Measurements from ENCODE around the gene C16orf54.
"Not testable (repeated sequence)": the region's sequence is repeated elsewhere in the genome, so short reads cannot be mapped to it uniquely, and the experiment has no call there.

C16orf54 gene

DNA sequence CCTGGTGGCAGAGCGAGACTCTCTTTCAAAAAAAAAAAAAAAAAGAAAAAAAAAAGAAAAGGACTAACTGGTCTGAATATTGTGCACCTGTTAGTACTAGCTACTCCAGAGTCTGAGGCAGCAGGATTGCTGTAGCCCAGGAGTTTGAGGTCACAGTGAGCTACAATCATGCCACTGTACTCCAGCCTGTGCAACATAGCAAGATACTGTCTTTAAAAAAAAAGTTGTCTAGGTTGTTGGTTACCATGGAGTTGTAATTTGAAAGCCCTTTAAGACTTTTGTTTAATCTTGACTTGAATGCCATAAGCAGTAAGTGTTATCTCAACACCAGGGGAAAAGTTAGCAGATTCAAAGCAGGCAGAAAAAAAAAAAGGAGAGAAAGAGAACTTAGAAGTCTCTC lies 10.9 kb upstream of the C16orf54 start:
- TF ChIP-seq, protein P1, sequence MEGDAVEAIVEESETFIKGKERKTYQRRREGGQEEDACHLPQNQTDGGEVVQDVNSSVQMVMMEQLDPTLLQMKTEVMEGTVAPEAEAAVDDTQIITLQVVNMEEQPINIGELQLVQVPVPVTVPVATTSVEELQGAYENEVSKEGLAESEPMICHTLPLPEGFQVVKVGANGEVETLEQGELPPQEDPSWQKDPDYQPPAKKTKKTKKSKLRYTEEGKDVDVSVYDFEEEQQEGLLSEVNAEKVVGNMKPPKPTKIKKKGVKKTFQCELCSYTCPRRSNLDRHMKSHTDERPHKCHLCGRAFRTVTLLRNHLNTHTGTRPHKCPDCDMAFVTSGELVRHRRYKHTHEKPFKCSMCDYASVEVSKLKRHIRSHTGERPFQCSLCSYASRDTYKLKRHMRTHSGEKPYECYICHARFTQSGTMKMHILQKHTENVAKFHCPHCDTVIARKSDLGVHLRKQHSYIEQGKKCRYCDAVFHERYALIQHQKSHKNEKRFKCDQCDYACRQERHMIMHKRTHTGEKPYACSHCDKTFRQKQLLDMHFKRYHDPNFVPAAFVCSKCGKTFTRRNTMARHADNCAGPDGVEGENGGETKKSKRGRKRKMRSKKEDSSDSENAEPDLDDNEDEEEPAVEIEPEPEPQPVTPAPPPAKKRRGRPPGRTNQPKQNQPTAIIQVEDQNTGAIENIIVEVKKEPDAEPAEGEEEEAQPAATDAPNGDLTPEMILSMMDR (conservative IDR thresholded peaks at IDR 0.05; ENCODE audit: low read depth, low read length), result no peak
- H3K4me3 ChIP-seq (ENCODE audit: low read depth, low read length), result no peak overlapping the region
- DNase-seq (ENCODE audit: low read depth), result peak; percentile 2

DNA sequence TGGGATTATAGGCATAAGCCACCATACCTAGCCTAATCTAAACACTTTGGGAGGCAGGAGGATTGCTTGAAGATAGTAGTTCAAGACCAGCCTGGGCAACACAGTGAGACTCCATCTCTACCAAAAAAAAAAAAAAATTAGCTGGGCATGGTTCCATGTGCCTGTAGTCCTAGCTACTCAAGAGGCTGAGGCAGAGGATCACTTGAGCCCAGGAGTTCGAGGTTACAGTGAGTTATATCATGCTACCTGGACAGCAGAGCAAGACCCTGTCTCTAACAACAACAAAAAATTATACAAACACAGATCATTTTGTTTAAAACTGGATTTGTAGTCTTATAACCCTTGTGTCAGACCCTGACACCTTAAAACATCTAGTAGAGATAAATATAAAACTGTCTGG lies 7.7 kb upstream of the C16orf54 start:
- no peak overlapping the region for H3K4me3 ChIP-seq (ENCODE audit: low read depth, low read length)
- TF ChIP-seq, protein P1 (conservative IDR thresholded peaks at IDR 0.05; ENCODE audit: low read depth, low read length), result no peak
- DNase-seq (ENCODE audit: low read depth), result no peak

DNA sequence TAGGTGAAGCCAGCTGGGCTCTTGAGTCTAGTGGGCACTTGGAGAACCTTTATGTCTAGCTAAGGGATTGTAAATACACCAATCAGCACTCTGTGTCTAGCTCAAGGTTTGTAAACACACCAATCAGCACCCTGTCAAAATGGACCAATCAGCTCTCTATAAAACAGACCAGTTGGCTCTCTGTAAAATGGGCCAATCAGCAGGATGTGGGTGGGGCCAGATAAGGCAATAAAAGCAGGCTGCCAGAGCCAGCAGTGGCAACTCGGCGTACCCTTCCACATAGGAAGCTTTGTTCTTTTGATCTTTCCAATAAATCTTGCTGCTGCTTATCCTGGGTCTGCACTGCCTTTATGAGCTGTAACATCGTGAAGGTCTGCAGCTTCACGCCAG lies 3.0 kb upstream of the C16orf54 start:
- H3K4me3 ChIP-seq (ENCODE audit: low read depth, low read length); DNase-seq (ENCODE audit: low read depth): not testable (repeated sequence)

DNA sequence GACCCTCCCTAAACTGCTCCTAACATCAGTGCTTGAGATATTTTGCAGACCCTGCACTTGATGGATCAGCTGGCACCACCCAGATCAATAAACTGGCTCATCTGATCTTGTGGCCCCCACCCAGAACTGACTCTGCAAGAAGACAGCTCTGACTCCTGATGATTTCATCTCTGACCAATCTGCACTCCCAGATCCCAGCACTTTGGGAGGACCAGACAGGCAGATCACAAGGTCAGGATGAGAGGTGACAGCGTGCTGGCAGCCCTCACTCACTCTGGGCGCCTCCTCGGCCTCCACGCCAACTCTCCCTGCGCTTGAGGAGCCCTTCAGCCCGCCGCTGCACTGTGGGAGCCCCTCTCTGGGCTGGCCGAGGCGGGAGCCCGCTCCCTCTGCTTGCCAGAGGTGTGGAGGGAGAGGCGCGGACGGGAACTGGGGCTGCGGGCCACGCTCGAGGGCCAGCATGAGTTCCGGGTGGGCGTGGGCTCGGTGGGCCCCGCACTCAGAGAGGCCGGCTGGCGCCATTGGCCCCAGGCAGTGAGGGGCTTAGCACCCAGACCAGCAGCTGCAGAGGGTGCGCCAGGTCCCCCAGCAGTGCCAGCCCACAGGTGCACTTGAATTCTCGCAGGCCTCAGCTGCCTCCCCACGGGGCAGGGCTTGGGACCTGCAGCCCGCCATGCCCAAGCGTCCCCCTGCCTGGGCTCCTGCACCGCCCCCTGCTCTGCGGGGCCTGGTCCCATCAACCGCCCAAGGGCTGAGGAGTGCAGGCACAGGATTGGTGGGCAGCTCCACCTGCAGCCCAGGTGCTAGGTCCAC lies 2.4 kb upstream of the C16orf54 start:
- DNase-seq (ENCODE audit: low read depth), result no peak

DNA sequence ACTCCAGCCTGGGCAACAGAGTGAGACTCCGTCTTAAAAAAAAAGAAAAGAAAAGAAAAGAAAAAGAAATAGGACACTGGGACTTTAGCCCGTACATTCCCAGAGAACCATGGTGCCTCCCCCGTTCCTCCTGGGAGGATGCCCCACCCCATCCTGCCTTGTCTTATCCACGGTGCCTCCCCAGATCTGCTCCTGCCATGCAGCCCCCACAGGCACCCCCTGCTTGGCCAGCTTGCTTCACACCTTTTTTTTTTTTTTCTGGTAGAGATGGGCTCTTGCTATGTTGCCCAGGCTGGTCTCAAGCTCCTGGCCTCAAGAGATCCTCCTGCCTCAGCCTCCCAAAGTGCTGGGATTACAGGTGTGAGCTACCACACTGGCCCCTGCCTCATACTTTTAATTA lies 728 bp upstream of the C16orf54 start:
- not testable (repeated sequence) for DNase-seq (ENCODE audit: low read depth)

More for the DNA sequence above, 2.4 kb upstream of the C16orf54 start:
- TF ChIP-seq, protein P1 (conservative IDR thresholded peaks at IDR 0.05; ENCODE audit: low read depth, low read length), result no peak
- no peak overlapping the region for H3K4me3 ChIP-seq (ENCODE audit: low read depth, low read length)

DNA sequence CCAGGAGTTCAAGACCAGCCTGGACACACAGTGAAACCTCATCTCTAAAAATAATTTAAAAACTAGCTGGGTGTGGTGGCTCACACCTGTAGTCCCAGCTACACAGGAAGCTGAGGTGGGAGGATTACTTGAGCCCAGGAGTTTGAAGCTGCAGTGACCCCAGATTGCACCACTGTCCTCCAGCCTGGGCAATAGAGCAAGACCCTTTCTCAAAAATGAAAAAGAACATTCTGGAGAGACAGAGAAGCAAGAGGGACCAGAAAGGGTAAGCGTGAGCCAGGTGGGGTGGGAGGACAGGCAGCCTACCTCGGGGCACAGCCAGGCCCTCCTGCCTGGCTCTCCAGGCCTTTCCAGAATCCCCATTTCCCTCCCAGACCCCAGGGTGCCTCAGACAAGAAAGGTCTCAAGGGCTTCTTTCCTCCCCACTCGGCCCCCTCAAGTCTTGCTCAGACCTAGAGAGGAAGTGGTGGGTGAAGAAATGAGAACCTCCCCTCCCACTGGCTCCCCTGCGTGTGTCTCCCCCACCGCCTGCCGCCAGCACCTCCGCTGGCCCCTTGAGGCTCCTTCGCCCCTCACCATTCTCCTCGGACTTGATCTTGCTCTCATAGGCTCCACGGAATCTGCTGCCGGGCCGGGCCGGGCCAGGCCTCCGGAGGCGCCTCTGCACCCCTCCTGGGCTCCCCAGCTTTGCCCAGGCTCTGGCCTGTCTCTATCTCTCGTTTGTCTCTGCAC lies 503 bp downstream of the C16orf54 start:
- DNase-seq (ENCODE audit: low read depth), result no peak
- no peak overlapping the region for H3K4me3 ChIP-seq (ENCODE audit: low read depth, low read length)
- TF ChIP-seq, protein P1 (conservative IDR thresholded peaks at IDR 0.05; ENCODE audit: low read depth, low read length), result no peak

More for the DNA sequence above, 728 bp upstream of the C16orf54 start:
- not testable (repeated sequence) for H3K4me3 ChIP-seq (ENCODE audit: low read depth, low read length)

DNA sequence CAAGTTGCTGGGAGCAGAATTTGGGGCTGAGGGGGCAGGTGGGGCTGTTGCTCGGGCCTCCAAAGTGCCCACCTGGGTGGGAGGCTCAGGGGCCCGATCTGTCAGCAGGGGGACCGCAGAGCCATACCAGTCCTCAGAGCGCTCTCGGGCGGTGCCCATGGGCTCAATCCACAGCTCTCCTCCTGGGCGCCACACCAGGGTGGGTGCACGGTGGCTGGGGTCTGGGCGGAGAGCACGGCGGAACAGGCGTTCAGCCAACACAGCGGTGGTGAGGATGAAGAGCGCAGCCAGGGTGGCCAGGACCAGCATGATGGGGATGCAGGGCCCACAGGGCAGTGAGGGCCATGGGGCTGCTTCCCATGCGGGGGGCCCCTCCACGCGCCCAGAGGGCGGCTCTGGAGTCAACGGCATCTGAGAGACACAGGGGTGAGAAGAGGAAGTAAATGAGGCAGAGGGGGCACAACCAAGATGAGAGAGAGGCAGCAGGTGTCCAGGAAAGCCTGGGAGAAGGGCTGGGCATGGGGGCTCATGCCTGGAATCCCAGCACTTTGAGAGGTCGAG lies 1.2 kb downstream of the C16orf54 start:
- TF ChIP-seq, protein P1 (conservative IDR thresholded peaks at IDR 0.05; ENCODE audit: low read depth, low read length), result no peak

More for the DNA sequence above, 1.2 kb downstream of the C16orf54 start:
- DNase-seq (ENCODE audit: low read depth), result no peak
- H3K4me3 ChIP-seq (ENCODE audit: low read depth, low read length), result no peak overlapping the region

All from choroid plexus epithelial cell (primary cell).